Measurements from ENCODE around the gene MRPS24.

GRCh38 chr7:43856316-43856715, 13.0 kb downstream of the MRPS24 start:
- TF ChIP-seq CTCF (IDR thresholded peaks at IDR 0.05 in 2 of 3, conservative IDR thresholded peaks at IDR 0.05 in 1 of 3; ENCODE audit: borderline replicate concordance in 1 of 3, insufficient read depth in 1 of 3, low read depth in 2 of 3, low read length in 2 of 3) (no peak), POLR2A (IDR thresholded peaks at IDR 0.05; ENCODE audit: borderline replicate concordance, extremely low read depth, insufficient read depth, insufficient read length) (no peak), RAD21 (IDR thresholded peaks at IDR 0.05; ENCODE audit: low read depth) (no peak), ZBTB33 (IDR thresholded peaks at IDR 0.05; ENCODE audit: extremely low read depth, insufficient replicate concordance, low read length) (no peak), ZNF274 (IDR thresholded peaks at IDR 0.05; ENCODE audit: low read depth, low read length) (no peak), POLR2AphosphoS5 (IDR thresholded peaks at IDR 0.05; ENCODE audit: low read depth, low read length) (no peak), CEBPB (IDR thresholded peaks at IDR 0.05; ENCODE audit: low read depth) (no peak), REST (IDR thresholded peaks at IDR 0.05; ENCODE audit: low read depth) (no peak)
